Measurements from ENCODE around the gene TMEM109. TPM values are rescaled to one million over a fixed set of nuclear protein-coding genes. Genes with fewer than 3 reads are reported as not detected.
A peak's percentile ranks its signal among the peaks of the same experiment; 100 is the strongest.
"Not testable (repeated sequence)": the region's sequence is repeated elsewhere in the genome, so short reads cannot be mapped to it uniquely, and the experiment has no call there.

TMEM109 gene
- total RNA-seq, 1 experiment from 2014 or later, result 77.7 TPM

GRCh38 chr11:60878245-60879101 is 35.5 kb upstream of the TMEM109 start:
- DNase-seq (ENCODE audit: low read depth), result no peak

- no peak for DNase-seq (ENCODE audit: low read depth)
These were observed 34.9 kb upstream of the TMEM109 start for GRCh38 chr11:60879104-60879503.

GRCh38 chr11:60879971-60880588 is 33.9 kb upstream of the TMEM109 start:
- no peak for DNase-seq (ENCODE audit: low read depth)

- no peak for DNase-seq (ENCODE audit: low read depth)
These were observed 33.2 kb upstream of the TMEM109 start for GRCh38 chr11:60880643-60881282.

- DNase-seq (ENCODE audit: low read depth), result peak; percentile 66
These were observed 26.4 kb upstream of the TMEM109 start for GRCh38 chr11:60887556-60887955.

GRCh38 chr11:60889869-60890311 is 24.1 kb upstream of the TMEM109 start:
- DNase-seq (ENCODE audit: low read depth), result no peak

GRCh38 chr11:60890696-60891095 is 23.3 kb upstream of the TMEM109 start:
- no peak for DNase-seq (ENCODE audit: low read depth)

GRCh38 chr11:60891103-60891741 is 22.7 kb upstream of the TMEM109 start:
- no peak for DNase-seq (ENCODE audit: low read depth)

GRCh38 chr11:60895687-60896086 is 18.3 kb upstream of the TMEM109 start:
- DNase-seq (ENCODE audit: low read depth), result no peak

- no peak for DNase-seq (ENCODE audit: low read depth)
These were observed 16.5 kb upstream of the TMEM109 start for GRCh38 chr11:60897496-60897895.

GRCh38 chr11:60899046-60899936 is 14.7 kb upstream of the TMEM109 start:
- peak; percentile 62 for DNase-seq (ENCODE audit: low read depth)

- no peak for DNase-seq (ENCODE audit: low read depth)
These were observed 14.0 kb upstream of the TMEM109 start for GRCh38 chr11:60899977-60900376.

- no peak for DNase-seq (ENCODE audit: low read depth)
These were observed 13.1 kb upstream of the TMEM109 start for GRCh38 chr11:60900673-60901404.

GRCh38 chr11:60902625-60903024 is 11.3 kb upstream of the TMEM109 start:
- DNase-seq (ENCODE audit: low read depth), result no peak

- DNase-seq (ENCODE audit: low read depth), result no peak
These were observed 8.9 kb upstream of the TMEM109 start for GRCh38 chr11:60905047-60905446.

GRCh38 chr11:60905551-60906113 is 8.3 kb upstream of the TMEM109 start:
- DNase-seq (ENCODE audit: low read depth), result peak; percentile 74

GRCh38 chr11:60906132-60906972 is 7.6 kb upstream of the TMEM109 start, which contains the start of gene PRPF19:
PRPF19 (minus strand) TSS chr11:60906585; CDS start chr11:60906382, 203 bp downstream.
- peak; percentile 97 for DNase-seq (ENCODE audit: low read depth)

- DNase-seq (ENCODE audit: low read depth), result no peak
These were observed 5.2 kb upstream of the TMEM109 start for GRCh38 chr11:60908803-60909202.

GRCh38 chr11:60909680-60910280 is 4.2 kb upstream of the TMEM109 start:
- not testable (repeated sequence) for DNase-seq (ENCODE audit: low read depth)

Measured in M059J (cell line).